Measurements from ENCODE around the gene ZNF227. TPM values are rescaled to one million over a fixed set of nuclear protein-coding genes. Genes with fewer than 3 reads are reported as not detected.

The ZNF227 gene
- polyA plus RNA-seq, 1 donor (not counting 4 experiments of a cell fraction or from before 2014, with no cell fraction given), result 7.7 TPM

GRCh38 chr19:44277331-44277730 lies 65.0 kb downstream of the ZNF227 start:
- Histone ChIP-seq H3K27ac (ENCODE audit: control insufficient read depth, insufficient read depth, low read length) (peak overlapping the region; percentile 74), H3K4me3 (ENCODE audit: control insufficient read depth in 2 of 3, extremely low read depth in 1 of 3, insufficient read depth in 2 of 3, low read depth in 1 of 3, low read length in 3 of 3) (no peak overlapping the region), H3K36me3 (ENCODE audit: control insufficient read depth in 2 of 2, extremely low read depth in 1 of 2, insufficient read depth in 2 of 2, low read length in 2 of 2) (peaks cover 0 to 10% of the 10 kb centered on the region in 2 experiments), H3K79me2 (ENCODE audit: control insufficient read depth, insufficient read depth, low read length) (no peaks in the 10 kb centered on the region), H3K27me3 (ENCODE audit: control insufficient read depth, extremely low read depth, insufficient read depth, low read length) (no peaks in the 10 kb centered on the region), H2AFZ (ENCODE audit: control insufficient read depth, low read length) (no peak overlapping the region), H3K9me3 (ENCODE audit: control insufficient read depth, low read depth, low read length) (peaks cover 3% of the 10 kb centered on the region), H3K4me2 (ENCODE audit: control insufficient read depth, extremely low read depth, insufficient read depth, low read depth, low read length) (peak overlapping the region; percentile 77), H3K9ac (ENCODE audit: control insufficient read depth, extremely low read depth, insufficient read depth, low read length) (no peak overlapping the region), H3K9me1 (ENCODE audit: control insufficient read depth, extremely low read depth, insufficient read depth, low read length) (no peaks in the 10 kb centered on the region), H4K20me1 (ENCODE audit: control insufficient read depth, extremely low read depth, insufficient read depth, low read length) (no peaks in the 10 kb centered on the region), H3K4me1 (ENCODE audit: control insufficient read depth, extremely low read depth, insufficient read depth, low read length) (peaks cover 33% of the 10 kb centered on the region)
- DNase-seq (ENCODE audit: low read depth, low spot score) (peak; percentile 41), FAIRE-seq (peak; percentile 76)
- TF ChIP-seq EZH2 (IDR thresholded peaks at IDR 0.05; ENCODE audit: low read length) (no peak), CTCF (optimal IDR thresholded peaks at IDR 0.05 in 1 of 3, IDR thresholded peaks at IDR 0.05 in 1 of 3, conservative IDR thresholded peaks at IDR 0.05 in 1 of 3; ENCODE audit: extremely low read depth in 1 of 3, insufficient read depth in 2 of 3, low read length in 3 of 3) (no peak)
- dilution Hi-C loops (cut with MboI; ENCODE audit: extremely low pct_ligation_motif_present, low sequenced_read_pairs), result no loop called here

GRCh38 chr19:44278181-44278690 lies 65.9 kb downstream of the ZNF227 start:
- peaks cover 3% of the 10 kb centered on the region for H3K9me3 ChIP-seq (ENCODE audit: control insufficient read depth, low read depth, low read length)
- DNase-seq (ENCODE audit: low read depth, low spot score) (peak; percentile 59), FAIRE-seq (peak; percentile 85)
- peak overlapping the region; percentile 43 for H2AFZ ChIP-seq (ENCODE audit: control insufficient read depth, low read length)
- no peaks in the 10 kb centered on the region for H3K9me1 ChIP-seq (ENCODE audit: control insufficient read depth, extremely low read depth, insufficient read depth, low read length)
- H3K79me2 ChIP-seq (ENCODE audit: control insufficient read depth, insufficient read depth, low read length), result no peaks in the 10 kb centered on the region
- H3K27me3 ChIP-seq (ENCODE audit: control insufficient read depth, extremely low read depth, insufficient read depth, low read length), result no peaks in the 10 kb centered on the region
- peaks cover 40% of the 10 kb centered on the region for H3K4me1 ChIP-seq (ENCODE audit: control insufficient read depth, extremely low read depth, insufficient read depth, low read length)
- H3K4me2 ChIP-seq (ENCODE audit: control insufficient read depth, extremely low read depth, insufficient read depth, low read depth, low read length), result peak overlapping the region; percentile 77
- peak overlapping the region in 2 of 3 experiments; percentile 20 to 44 for H3K4me3 ChIP-seq (ENCODE audit: control insufficient read depth in 2 of 3, extremely low read depth in 1 of 3, insufficient read depth in 2 of 3, low read depth in 1 of 3, low read length in 3 of 3)
- peak overlapping the region; percentile 74 for H3K27ac ChIP-seq (ENCODE audit: control insufficient read depth, insufficient read depth, low read length)
- H4K20me1 ChIP-seq (ENCODE audit: control insufficient read depth, extremely low read depth, insufficient read depth, low read length), result no peaks in the 10 kb centered on the region
- TF ChIP-seq CTCF (optimal IDR thresholded peaks at IDR 0.05 in 1 of 3, IDR thresholded peaks at IDR 0.05 in 1 of 3, conservative IDR thresholded peaks at IDR 0.05 in 1 of 3; ENCODE audit: extremely low read depth in 1 of 3, insufficient read depth in 2 of 3, low read length in 3 of 3), result no peak
- no peak for TF ChIP-seq EZH2 (IDR thresholded peaks at IDR 0.05; ENCODE audit: low read length)
- peaks cover 0 to 10% of the 10 kb centered on the region in 2 experiments for H3K36me3 ChIP-seq (ENCODE audit: control insufficient read depth in 2 of 2, extremely low read depth in 1 of 2, insufficient read depth in 2 of 2, low read length in 2 of 2)
- dilution Hi-C loops (cut with MboI; ENCODE audit: extremely low pct_ligation_motif_present, low sequenced_read_pairs), result no loop called here
- H3K9ac ChIP-seq (ENCODE audit: control insufficient read depth, extremely low read depth, insufficient read depth, low read length), result no peak overlapping the region

Data from keratinocyte (primary cell).